MM.1S (cell line): Measurements from ENCODE around the gene PCBP2.
"Not testable (repeated sequence)": the region's sequence is repeated elsewhere in the genome, so short reads cannot be mapped to it uniquely, and the experiment has no call there.

Source experiments
- DNase-seq: peaks from one replicate; pipeline ENCODE4 v3.0.0-alpha.2; 2015
- H2AFZ ChIP-seq: fragments of 300-600 bp; sonication (generic); 2 replicates; pipeline ENCODE4 v1.6.0; 2016; ENCODE audit warnings: antibody characterized with exemption, low read length
- H3F3A ChIP-seq: fragments of 300-600 bp; sonication (generic); 2 replicates; pipeline ENCODE4 v1.6.1; 2016; ENCODE audit warnings: mild to moderate bottlenecking, antibody characterized with exemption, low read length, moderate library complexity, mixed read lengths; ENCODE audit not compliant: insufficient read depth
- H3K27ac ChIP-seq: fragments of 300-600 bp; sonication (generic); 2 replicates; pipeline ENCODE4 v1.5.1; 2016; ENCODE audit warnings: mild to moderate bottlenecking, low read length
- H3K27me3 ChIP-seq: fragments of 300-600 bp; sonication (generic); replicated peaks from 2 replicates; pipeline ENCODE4 v1.6.0; 2016; ENCODE audit warnings: low read length; ENCODE audit not compliant: insufficient read depth
- H3K36me3 ChIP-seq: fragments of 300-600 bp; sonication (generic); replicated peaks from 2 replicates; pipeline ENCODE4 v1.6.1; 2016; ENCODE audit warnings: mild to moderate bottlenecking, low read length, mixed read lengths; ENCODE audit not compliant: insufficient read depth
- H3K4me1 ChIP-seq: fragments of 300-600 bp; sonication (generic); 2 replicates; pipeline ENCODE4 v1.6.1; 2016; ENCODE audit warnings: low read length, mixed read lengths
- H3K4me2 ChIP-seq: fragments of 300-600 bp; sonication (generic); 2 replicates; pipeline ENCODE4 v1.6.0; 2016; ENCODE audit warnings: low read depth, low read length
- H3K4me3 ChIP-seq: fragments of 300-600 bp; sonication (generic); 2 replicates; pipeline ENCODE4 v1.5.1; 2016; ENCODE audit warnings: low read length, mixed read lengths
- H3K79me2 ChIP-seq: fragments of 300-600 bp; sonication (generic); 2 replicates; pipeline ENCODE4 v1.6.1; 2016; ENCODE audit warnings: mixed run types, low read length, mixed read lengths
- H3K9ac ChIP-seq: fragments of 300-600 bp; sonication (generic); 2 replicates; pipeline ENCODE4 v1.6.1; 2016; ENCODE audit warnings: low read length, mixed read lengths
- H3K9me2 ChIP-seq: fragments of 300-600 bp; sonication (generic); replicated peaks from 2 replicates; pipeline ENCODE4 v1.6.1; 2016; ENCODE audit warnings: mild to moderate bottlenecking, low read length, mixed read lengths; ENCODE audit not compliant: insufficient read depth
- H3K9me3 ChIP-seq: fragments of 300-600 bp; sonication (generic); replicated peaks from 2 replicates; pipeline ENCODE4 v1.6.1; 2016; ENCODE audit warnings: mild to moderate bottlenecking, low read length, mixed read lengths; ENCODE audit not compliant: insufficient read depth
- H4K20me1 ChIP-seq: fragments of 300-600 bp; sonication (generic); 2 replicates; pipeline ENCODE4 v1.6.1; 2016; ENCODE audit warnings: mild to moderate bottlenecking, low read length, moderate library complexity, mixed read lengths; ENCODE audit not compliant: insufficient read depth
- CTCF ChIP-seq: fragments of 300-600 bp; sonication (generic); IDR thresholded peaks from 2 replicates; pipeline ENCODE4 v1.5.1; 2016; ENCODE audit warnings: antibody characterized with exemption, low read length, mixed read lengths
- EZH2 ChIP-seq: fragments of 300-600 bp; sonication (generic); optimal IDR thresholded peaks from 2 replicates; pipeline ENCODE3; 2017; ENCODE audit warnings: low read depth, mild to moderate bottlenecking, antibody characterized with exemption, low read length, mixed read lengths
- EZH2phosphoT487 ChIP-seq: fragments of 300-600 bp; sonication (generic); IDR thresholded peaks from 2 replicates; pipeline ENCODE4 v1.6.1; 2018; ENCODE audit warnings: antibody characterized with exemption, low read length

The PCBP2 gene

GRCh38 chr12:53441040-53441833 lies 10.7 kb upstream of the PCBP2 start, which contains the start of gene PRR13:
Gene PRR13, plus strand, starts transcription at chr12:53441734. Its CDS starts 981 bp downstream, at chr12:53442715.
- H3K27me3 ChIP-seq: no peaks in the 10 kb centered on the region
- no peaks in the 10 kb centered on the region for H4K20me1 ChIP-seq
- H2AFZ ChIP-seq: peak within 1 kb of the TSS; percentile 84
- H3K4me1 ChIP-seq: 0 out of 2 replicates have a peak, but pooled peaks cover 4% of the 10 kb centered on the region
- H3F3A ChIP-seq: peaks cover 6% of the 10 kb centered on the region
- peaks cover 40% of the 10 kb centered on the region for H3K79me2 ChIP-seq
- H3K36me3 ChIP-seq: no peaks in the 10 kb centered on the region; the same call in 1 of the 2 replicates
- H3K4me3 ChIP-seq: peak within 1 kb of the TSS; percentile 94
- no peak for TF ChIP-seq CTCF
- TF ChIP-seq EZH2phosphoT487: no peak
- TF ChIP-seq EZH2: no peak
- no peaks in the 10 kb centered on the region for H3K9me3 ChIP-seq
- DNase-seq: peak; percentile 100
- peak within 1 kb of the TSS; percentile 73 for H3K9ac ChIP-seq
- no peaks in the 10 kb centered on the region for H3K9me2 ChIP-seq
- peak within 1 kb of the TSS; percentile 84 for H3K4me2 ChIP-seq
- H3K27ac ChIP-seq: peak within 1 kb of the TSS; percentile 67; the same call in 1 of the 2 replicates

- Histone ChIP-seq H4K20me1 (no peaks in the 10 kb centered on the region), H3K27ac (no peak overlapping the region), H3K4me2 (no peak overlapping the region), H3F3A (peaks cover 6% of the 10 kb centered on the region), H3K27me3 (no peaks in the 10 kb centered on the region), H3K9me3 (no peaks in the 10 kb centered on the region), H3K4me3 (no peak overlapping the region), H2AFZ (no peak overlapping the region), H3K36me3 (no peaks in the 10 kb centered on the region; the same call in 1 of the 2 replicates), H3K9me2 (no peaks in the 10 kb centered on the region), H3K4me1 (0 out of 2 replicates have a peak, but pooled peaks cover 4% of the 10 kb centered on the region), H3K79me2 (peaks cover 44% of the 10 kb centered on the region), H3K9ac (no peak overlapping the region)
- TF ChIP-seq CTCF (no peak), EZH2phosphoT487 (no peak), EZH2 (no peak)
- DNase-seq: no peak
Measured at GRCh38 chr12:53443955-53444354, 7.9 kb upstream of the PCBP2 start.

- peaks cover 44% of the 10 kb centered on the region for H3K79me2 ChIP-seq
- not testable (repeated sequence) for H3K4me1 ChIP-seq, H3K36me3 ChIP-seq, H2AFZ ChIP-seq, H3K9me2 ChIP-seq, H3K27ac ChIP-seq, H3K9me3 ChIP-seq, H4K20me1 ChIP-seq, DNase-seq, H3K4me3 ChIP-seq, H3K4me2 ChIP-seq, H3F3A ChIP-seq, H3K27me3 ChIP-seq, H3K9ac ChIP-seq
Measured at GRCh38 chr12:53444593-53445325, 7.1 kb upstream of the PCBP2 start.
